Activated T-cell treated with anti-CD3 and anti-CD28 coated beads, Interleukin-2, amount 50 U/mL, for 4 hours (primary cell): ENCODE measurements around the gene NFX1. TPM values are rescaled to one million over a fixed set of nuclear protein-coding genes. Genes with fewer than 3 reads are reported as not detected.

ENCODE experiments used
- ATAC-seq, 2 donors: fragments of 200-7000 bp; cut with Tn5 transposase; one replicate each; pipeline ENCODE4 v1.10.0; 2021
- DNase-seq: peaks from one replicate; pipeline ENCODE4 v3.0.0-alpha.2; 2020
- H3K27me3 Mint-ChIP-seq: one replicate; pipeline ENCODE4 v1.8.0; 2021; ENCODE audit warnings: low read depth, mixed read lengths
- H3K36me3 Mint-ChIP-seq: one replicate; pipeline ENCODE4 v1.8.0; 2022; ENCODE audit warnings: mixed read lengths; ENCODE audit not compliant: insufficient read depth
- H3K4me1 Mint-ChIP-seq: one replicate; pipeline ENCODE4 v1.8.0; 2021; ENCODE audit warnings: low read depth, mixed read lengths
- H3K4me3 Mint-ChIP-seq: one replicate; pipeline ENCODE4 v1.8.0; 2021; ENCODE audit warnings: mild to moderate bottlenecking, moderate library complexity, mixed read lengths
- H3K9me3 Mint-ChIP-seq: one replicate; pipeline ENCODE4 v1.8.0; 2021; ENCODE audit warnings: mixed read lengths
- total RNA-seq, 3 donors: library from RNA; stranded (reverse); gene quantifications; one replicate each; pipeline ENCODE4 v1.2.1, GENCODE V29; 2021

NFX1 gene
- total RNA-seq, 3 donors from 2014 or later: 35.2 to 42.6 (median 36.0) TPM

DNA sequence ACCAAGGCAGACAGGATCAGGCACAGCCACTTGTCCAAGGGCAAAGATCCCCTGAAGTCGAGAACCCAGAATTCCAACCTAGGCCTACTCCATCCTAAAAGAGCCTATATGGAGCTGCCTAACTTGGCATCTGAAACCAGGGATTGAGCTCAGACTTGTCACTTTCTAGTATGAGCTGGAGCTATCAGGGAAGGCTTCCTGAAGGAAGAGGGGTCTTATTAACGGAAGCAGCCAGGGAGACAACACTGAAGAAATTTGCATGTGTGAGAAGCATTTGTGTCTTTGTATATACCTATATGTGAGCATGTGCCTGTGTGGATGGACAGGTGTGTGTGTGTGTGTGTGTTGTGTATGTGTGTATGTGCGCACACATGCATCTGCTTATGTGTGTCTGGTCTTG, 116.7 kb downstream of the NFX1 start:
- Mint-ChIP-seq H3K4me1 (no peaks in the 10 kb centered on the region), H3K36me3 (no peaks in the 10 kb centered on the region), H3K9me3 (no peaks in the 10 kb centered on the region), H3K4me3 (no peak overlapping the region), H3K27me3 (no peaks in the 10 kb centered on the region)
- no peak for ATAC-seq
- DNase-seq: no peak

DNA sequence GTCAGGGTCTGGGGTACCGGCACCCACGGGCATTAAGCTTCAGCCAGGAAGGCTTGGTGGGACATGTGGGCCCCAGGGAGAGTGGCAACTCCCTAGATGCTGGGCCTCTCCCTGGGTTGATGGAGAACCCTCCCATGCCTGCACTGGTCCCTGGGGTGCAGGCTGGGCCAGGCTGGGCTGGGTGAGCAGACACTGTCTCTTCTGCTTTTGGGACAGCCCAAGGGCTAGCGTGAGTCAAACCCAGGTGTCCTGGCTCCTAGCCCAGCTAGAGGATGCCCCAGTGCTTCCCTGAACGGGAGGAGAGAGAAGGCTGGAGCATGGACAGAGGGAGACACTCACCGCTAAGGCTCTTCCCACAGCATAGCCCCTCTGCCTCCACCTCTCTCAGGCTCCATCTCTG, 117.8 kb downstream of the NFX1 start:
- Mint-ChIP-seq H3K4me1 (no peaks in the 10 kb centered on the region), H3K36me3 (no peaks in the 10 kb centered on the region)

DNA sequence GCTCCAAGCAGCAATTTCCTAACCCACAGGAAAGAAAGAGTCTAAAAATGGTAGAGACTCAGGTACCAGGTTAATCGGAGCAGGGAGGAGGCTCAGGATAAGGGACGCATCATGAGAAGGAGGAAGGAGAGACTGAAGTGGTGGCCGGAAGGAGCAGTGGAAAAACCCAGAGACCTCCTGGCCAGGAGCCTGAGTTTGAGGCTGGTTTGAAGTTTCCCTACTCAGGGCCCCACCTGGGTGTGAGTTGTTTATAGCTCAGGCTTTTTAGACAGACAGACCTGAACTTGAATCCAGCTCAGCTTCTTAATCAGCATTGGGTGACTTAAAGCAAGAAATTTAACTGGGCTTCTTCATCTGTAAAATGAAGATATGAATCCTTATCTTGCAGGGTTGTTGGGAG, 124.0 kb downstream of the NFX1 start:
- DNase-seq (no peak), ATAC-seq (no peak)
- peaks cover 46% of the 10 kb centered on the region for H3K4me1 Mint-ChIP-seq
- H3K9me3 Mint-ChIP-seq: no peaks in the 10 kb centered on the region
- H3K4me3 Mint-ChIP-seq: no peak overlapping the region
- no peaks in the 10 kb centered on the region for H3K27me3 Mint-ChIP-seq
- H3K36me3 Mint-ChIP-seq: no peaks in the 10 kb centered on the region

More for the DNA sequence above, 117.8 kb downstream of the NFX1 start:
- Mint-ChIP-seq H3K27me3 (no peaks in the 10 kb centered on the region), H3K9me3 (no peaks in the 10 kb centered on the region), H3K4me3 (no peak overlapping the region)
- DNase-seq: no peak
- ATAC-seq: no peak

DNA sequence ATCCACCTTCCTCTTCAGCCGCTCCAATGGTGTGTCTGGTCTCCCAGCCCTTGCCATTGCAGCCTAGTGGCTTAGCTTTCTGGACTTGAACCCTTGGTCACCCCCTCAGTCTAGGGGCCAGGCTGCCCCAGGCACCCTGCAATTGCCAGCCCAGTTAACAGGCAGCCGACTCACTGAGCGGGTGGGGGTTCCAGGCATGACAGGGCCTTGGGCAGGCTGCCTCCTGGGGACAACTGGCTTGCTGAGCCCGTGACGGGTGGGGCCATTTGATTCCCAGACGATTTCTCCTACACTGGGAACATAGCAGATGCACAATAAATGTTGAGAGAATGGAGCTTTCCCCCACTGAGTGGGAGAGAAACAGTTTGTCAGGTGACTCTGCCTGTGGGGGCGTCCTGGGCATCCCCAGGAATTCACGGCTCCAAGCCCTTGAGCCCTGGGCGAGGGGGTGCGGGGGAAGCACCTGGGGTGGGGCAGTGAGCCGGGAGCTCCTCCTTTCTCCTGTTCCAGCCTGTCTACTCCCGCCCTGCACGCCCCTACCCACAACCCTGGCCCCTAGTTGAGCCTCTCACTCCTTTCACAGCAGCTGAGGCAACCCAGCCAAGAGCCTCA, 124.7 kb downstream of the NFX1 start:
- DNase-seq (no peak), ATAC-seq (no peak)
- peaks cover 46% of the 10 kb centered on the region for H3K4me1 Mint-ChIP-seq
- no peaks in the 10 kb centered on the region for H3K27me3 Mint-ChIP-seq
- H3K36me3 Mint-ChIP-seq: no peaks in the 10 kb centered on the region
- peak overlapping the region; percentile 56 for H3K4me3 Mint-ChIP-seq
- no peaks in the 10 kb centered on the region for H3K9me3 Mint-ChIP-seq

DNA sequence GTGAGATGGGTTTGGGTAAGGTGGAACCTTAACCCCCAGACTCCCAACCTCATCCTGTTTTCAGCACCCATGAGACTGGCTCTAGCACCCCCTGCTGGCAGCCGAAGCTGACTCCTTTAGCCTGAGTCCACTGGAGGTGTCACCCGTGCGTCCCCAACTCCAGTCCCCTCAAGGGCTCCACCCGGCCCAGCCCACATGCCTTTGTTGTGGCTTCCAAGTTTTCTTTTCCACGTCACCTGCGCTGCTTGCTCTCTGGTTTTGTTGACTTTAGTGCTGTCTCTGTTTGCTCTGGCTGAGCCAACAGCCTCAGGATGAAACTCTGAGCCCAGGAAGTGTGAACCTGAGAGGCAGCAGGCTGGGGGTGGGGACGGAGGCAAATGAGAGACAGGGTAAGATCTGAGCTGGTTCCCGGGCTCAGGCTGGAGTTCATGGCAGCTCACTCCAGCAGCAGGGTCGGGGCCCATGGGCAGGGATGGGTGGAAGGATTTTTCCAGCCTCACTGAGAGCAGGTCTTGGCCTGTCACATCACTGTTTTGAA, 125.3 kb downstream of the NFX1 start:
- peak; percentile 83 for DNase-seq
- no peaks in the 10 kb centered on the region for H3K9me3 Mint-ChIP-seq
- ATAC-seq: peak; percentile 88 to 90
- H3K4me1 Mint-ChIP-seq: peaks cover 46% of the 10 kb centered on the region
- no peaks in the 10 kb centered on the region for H3K36me3 Mint-ChIP-seq
- peak overlapping the region; percentile 56 for H3K4me3 Mint-ChIP-seq
- no peaks in the 10 kb centered on the region for H3K27me3 Mint-ChIP-seq

DNA sequence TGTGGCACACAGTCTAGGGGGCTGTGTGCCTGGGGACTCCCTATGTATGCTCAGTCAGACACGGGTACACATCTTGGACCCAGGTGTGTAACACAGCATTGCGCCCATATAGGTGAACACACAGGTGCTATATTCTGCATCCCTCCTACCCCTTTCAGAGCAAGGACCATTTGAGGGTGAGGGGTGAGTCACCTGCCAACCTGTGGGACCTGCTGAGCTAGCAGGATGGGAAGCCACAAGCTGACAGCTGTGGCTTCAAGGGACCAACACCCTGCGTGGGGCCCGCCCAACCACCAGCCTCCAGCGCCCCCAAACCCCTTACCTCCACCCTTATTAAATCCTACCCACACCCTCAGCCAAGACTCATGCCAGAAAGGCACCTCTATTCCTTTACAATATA, 126.7 kb downstream of the NFX1 start:
- DNase-seq: peak; percentile 36
- H3K27me3 Mint-ChIP-seq: no peaks in the 10 kb centered on the region
- ATAC-seq: peak; percentile 9 to 12
- H3K36me3 Mint-ChIP-seq: no peaks in the 10 kb centered on the region
- no peaks in the 10 kb centered on the region for H3K9me3 Mint-ChIP-seq
- H3K4me3 Mint-ChIP-seq: peak overlapping the region; percentile 43
- peaks cover 46% of the 10 kb centered on the region for H3K4me1 Mint-ChIP-seq

DNA sequence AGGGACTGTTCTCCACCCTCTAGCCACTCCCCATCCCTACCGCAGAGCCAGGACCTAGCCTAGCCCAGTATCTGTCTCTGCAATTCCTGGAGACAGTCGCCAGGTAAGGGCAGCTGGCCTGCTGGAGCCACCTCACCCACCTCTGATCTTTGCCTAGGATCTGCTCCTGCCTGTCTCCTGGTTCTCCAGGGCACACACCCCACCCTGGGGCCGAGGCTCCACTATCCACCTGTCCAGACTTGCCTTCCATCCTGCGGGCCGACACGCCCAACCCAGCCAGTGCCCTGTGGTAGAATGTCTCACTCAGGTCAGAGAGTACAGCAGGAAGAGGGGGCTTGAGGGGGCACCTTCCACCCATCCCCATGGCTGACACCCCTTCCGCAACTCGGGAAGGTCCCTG, 127.8 kb downstream of the NFX1 start:
- peaks cover 46% of the 10 kb centered on the region for H3K4me1 Mint-ChIP-seq
- DNase-seq: no peak
- H3K4me3 Mint-ChIP-seq: no peak overlapping the region
- H3K9me3 Mint-ChIP-seq: no peaks in the 10 kb centered on the region
- no peak for ATAC-seq
- H3K36me3 Mint-ChIP-seq: no peaks in the 10 kb centered on the region
- H3K27me3 Mint-ChIP-seq: no peaks in the 10 kb centered on the region

DNA sequence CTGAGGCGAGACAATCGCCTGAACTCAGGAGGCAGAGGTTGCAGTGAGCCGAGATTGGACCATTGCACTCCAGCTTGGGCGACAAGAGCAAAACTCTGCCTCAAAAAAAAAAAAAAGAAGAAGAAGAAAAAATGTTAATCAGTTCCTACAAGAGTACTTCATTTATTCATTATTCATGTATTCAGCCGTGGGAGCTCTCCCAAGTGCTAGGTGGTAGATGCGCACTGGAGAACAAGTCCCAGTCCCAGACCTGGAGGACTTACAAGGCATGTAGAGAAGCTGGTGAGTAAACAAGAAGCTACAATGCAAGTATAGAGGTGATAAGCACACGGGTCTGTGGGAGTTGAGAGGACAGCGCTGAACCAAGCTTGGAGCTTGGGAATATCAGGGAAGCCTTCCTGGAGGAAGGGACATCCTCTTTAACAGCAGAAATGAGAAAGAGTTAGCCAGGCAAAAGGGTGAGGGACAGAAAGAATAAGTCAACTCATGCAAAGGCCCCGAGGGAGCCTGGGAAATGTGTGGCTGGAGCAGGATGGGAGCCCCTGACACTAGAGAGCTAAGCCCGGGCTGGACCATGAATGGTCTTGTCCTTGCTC, 129.5 kb downstream of the NFX1 start:
- Mint-ChIP-seq H3K27me3 (no peaks in the 10 kb centered on the region), H3K4me1 (peaks cover 36% of the 10 kb centered on the region), H3K36me3 (no peaks in the 10 kb centered on the region), H3K4me3 (no peak overlapping the region), H3K9me3 (no peaks in the 10 kb centered on the region)
- DNase-seq: no peak
- ATAC-seq: no peak

Other genes starting within 250 kb of the NFX1 start
- 10 to 100 TPM; 31.0 to 33.9 (median 32.3) TPM for gene SMU1, start 213.8 kb upstream of the NFX1 start, total RNA-seq
- gene B4GALT1, start 123.2 kb upstream of the NFX1 start, total RNA-seq: 10 to 100 TPM; 30.2 to 43.4 (median 32.0) TPM
- gene SPINK4, start 50.3 kb upstream of the NFX1 start, total RNA-seq: not detected
- 100 to 1,000 TPM; 115 to 133 (median 117) TPM for gene BAG1, start 25.8 kb upstream of the NFX1 start, total RNA-seq
- 10 to 100 TPM; 45.0 to 59.5 (median 46.8) TPM for gene CHMP5, start 25.5 kb upstream of the NFX1 start, total RNA-seq
- not detected for gene AQP7, start 112.1 kb downstream of the NFX1 start, total RNA-seq
- gene AQP3, start 157.1 kb downstream of the NFX1 start, total RNA-seq: 1 to 10 TPM; 4.5 to 5.5 (median 5.3) TPM
- gene NOL6, start 183.4 kb downstream of the NFX1 start, total RNA-seq: 100 to 1,000 TPM; 150 to 170 (median 165) TPM
- gene ANKRD18B, start 233.7 kb downstream of the NFX1 start, total RNA-seq: 1 to 10 TPM in 1 of 3 donors, not detected in 2; 2.4 TPM